Osteoblast (primary cell): Measurements from ENCODE around the gene REV3L. TPM values are rescaled to one million over a fixed set of nuclear protein-coding genes. Genes with fewer than 3 reads are reported as not detected.
"Not testable (repeated sequence)": the region's sequence is repeated elsewhere in the genome, so short reads cannot be mapped to it uniquely, and the experiment has no call there.

Experiments
- DNase-seq: peaks from one replicate; pipeline ENCODE4 v3.0.0; 2011; ENCODE audit warnings: low spot score, mixed read lengths; ENCODE audit not compliant: insufficient read length; ENCODE audit errors: missing footprints
- H2AFZ ChIP-seq: 2 replicates; pipeline ENCODE4 v1.6.0; 2011; ENCODE audit warnings: mild to moderate bottlenecking, low read length
- H3K27ac ChIP-seq: 2 replicates; pipeline ENCODE4 v1.5.1; 2011; ENCODE audit warnings: mild to moderate bottlenecking, low read depth, low read length, moderate library complexity
- H3K27me3 ChIP-seq: 2 replicates; pipeline ENCODE4 v1.6.0; 2012; ENCODE audit warnings: mild to moderate bottlenecking, control low read depth, inconsistent platforms, low read length, moderate library complexity; ENCODE audit not compliant: insufficient read depth
- H3K36me3 ChIP-seq: 2 replicates; pipeline ENCODE4 v1.5.1; 2011; ENCODE audit warnings: mild to moderate bottlenecking, low read length, control low read depth, moderate library complexity; ENCODE audit not compliant: insufficient read depth
- H3K4me1 ChIP-seq: 2 replicates; pipeline ENCODE4 v1.5.1; 2011; ENCODE audit warnings: mild to moderate bottlenecking, low read length, control low read depth, moderate library complexity; ENCODE audit not compliant: insufficient read depth
- H3K4me2 ChIP-seq: 2 replicates; pipeline ENCODE4 v1.6.0; 2011; ENCODE audit warnings: mild to moderate bottlenecking, low read length; ENCODE audit not compliant: insufficient read depth
- H3K4me3 ChIP-seq: fragments of 200-600 bp; sonication (generic); 3 replicates; pipeline ENCODE4 v1.5.1; 2012; ENCODE audit warnings: mild to moderate bottlenecking, low read length, inconsistent platforms; ENCODE audit not compliant: insufficient read depth
- H3K79me2 ChIP-seq: 2 replicates; pipeline ENCODE4 v1.6.0; 2012; ENCODE audit warnings: mild to moderate bottlenecking, low read length, control low read depth, inconsistent platforms; ENCODE audit not compliant: insufficient read depth
- H3K9me3 ChIP-seq: 2 replicates; pipeline ENCODE4 v1.5.1; 2011; ENCODE audit warnings: low read depth, low read length, control low read depth
- H4K20me1 ChIP-seq: 2 replicates; pipeline ENCODE4 v1.6.0; 2012; ENCODE audit warnings: mild to moderate bottlenecking, low read length, control low read depth; ENCODE audit not compliant: insufficient read depth
- CTCF ChIP-seq: IDR thresholded peaks from 2 replicates; pipeline ENCODE4 v1.5.1; 2011; ENCODE audit warnings: mild to moderate bottlenecking, low read depth, low read length, moderate library complexity; ENCODE audit errors: extremely low read depth
- total RNA-seq: library from RNA; depleted of rRNA; stranded (reverse); fragments of >200 nt; gene quantifications from 2 replicates; pipeline ENCODE4 v1.2.3, GENCODE V29; 2012

Gene REV3L
- total RNA-seq, 1 donor = 42.0 TPM

- no peaks in the 10 kb centered on the region for H3K4me1 ChIP-seq
- H3K79me2 ChIP-seq = no peaks in the 10 kb centered on the region
- no peak overlapping the region for H3K4me2 ChIP-seq
- H3K27ac ChIP-seq = no peak overlapping the region
- no peaks in the 10 kb centered on the region for H4K20me1 ChIP-seq
- no peak for DNase-seq
- H3K4me3 ChIP-seq = no peak overlapping the region
- H2AFZ ChIP-seq = no peak overlapping the region
- no peaks in the 10 kb centered on the region for H3K9me3 ChIP-seq
- H3K27me3 ChIP-seq = no peaks in the 10 kb centered on the region
- H3K36me3 ChIP-seq = peaks cover 44% of the 10 kb centered on the region
- no peak for TF ChIP-seq CTCF
Observed at GRCh38 chr6:111329882-111330633, 153.0 kb downstream of the REV3L start.

- H3K36me3 ChIP-seq = peaks cover 50% of the 10 kb centered on the region
- no peak overlapping the region for H3K4me3 ChIP-seq
Observed at GRCh38 chr6:111326563-111326962, 156.5 kb downstream of the REV3L start.

DNA sequence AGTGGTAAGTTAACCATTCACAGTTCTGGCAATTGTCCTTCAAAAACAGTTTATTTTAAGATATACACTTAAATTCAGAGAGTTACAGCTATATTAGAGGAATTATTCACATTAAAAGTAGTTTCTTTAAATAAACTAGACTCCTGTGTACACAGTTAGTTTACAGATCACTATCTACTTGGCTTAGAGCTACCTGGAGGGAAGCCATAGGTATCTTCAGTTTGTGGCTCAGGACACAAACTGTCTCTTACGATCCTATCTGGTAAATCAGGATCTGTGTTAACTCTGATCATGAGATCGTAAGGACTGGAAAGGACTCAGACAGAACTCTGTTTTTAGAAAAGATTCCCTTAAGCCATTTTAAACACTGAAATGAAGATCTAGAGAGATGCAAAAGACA lies 160.9 kb downstream of the REV3L start:
- Histone ChIP-seq H3K27me3 (no peaks in the 10 kb centered on the region), H3K9me3 (no peaks in the 10 kb centered on the region), H3K4me3 (no peak overlapping the region), H3K4me1 (no peaks in the 10 kb centered on the region), H3K27ac (no peak overlapping the region), H3K36me3 (peaks cover 39% of the 10 kb centered on the region), H3K79me2 (no peaks in the 10 kb centered on the region), H2AFZ (no peak overlapping the region), H4K20me1 (no peaks in the 10 kb centered on the region), H3K4me2 (no peak overlapping the region)
- no peak for DNase-seq
- no peak for TF ChIP-seq CTCF

More at GRCh38 chr6:111326563-111326962, 156.5 kb downstream of the REV3L start:
- Histone ChIP-seq H4K20me1 (no peaks in the 10 kb centered on the region), H3K27ac (no peak overlapping the region), H3K4me2 (no peak overlapping the region), H2AFZ (no peak overlapping the region), H3K27me3 (no peaks in the 10 kb centered on the region), H3K9me3 (no peaks in the 10 kb centered on the region), H3K79me2 (no peaks in the 10 kb centered on the region), H3K4me1 (no peaks in the 10 kb centered on the region)
- DNase-seq = no peak
- TF ChIP-seq CTCF = no peak

DNA sequence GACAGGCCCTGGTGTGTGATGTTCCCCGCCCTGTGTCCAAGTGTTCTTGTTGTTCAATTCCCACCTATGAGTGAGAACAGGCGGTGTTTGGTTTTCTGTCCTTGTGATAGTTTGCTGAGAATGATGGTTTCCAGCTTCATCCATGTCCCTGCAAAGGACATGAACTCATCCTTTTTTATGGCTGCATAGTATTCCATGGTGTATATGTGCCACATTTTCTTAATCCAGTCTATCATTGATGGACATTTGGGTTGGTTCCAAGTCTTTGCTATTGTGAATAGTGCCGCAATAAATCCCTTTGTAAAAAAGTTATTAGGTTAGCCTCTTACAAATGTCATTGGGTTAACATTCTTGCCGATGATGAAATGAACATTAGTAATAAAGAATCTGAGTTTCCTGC lies 175.1 kb downstream of the REV3L start:
- not testable (repeated sequence) for H3K27me3 ChIP-seq, H3K4me1 ChIP-seq
- H3K36me3 ChIP-seq = peaks cover 35% of the 10 kb centered on the region

More for the DNA sequence above, 175.1 kb downstream of the REV3L start:
- not testable (repeated sequence) for H4K20me1 ChIP-seq, DNase-seq, H2AFZ ChIP-seq, H3K4me3 ChIP-seq, H3K79me2 ChIP-seq, H3K27ac ChIP-seq, H3K4me2 ChIP-seq, H3K9me3 ChIP-seq
